Superior temporal gyrus (tissue), 1 donor: ENCODE data around the gene PIK3R1.

Experiments
- DNase-seq: peaks from one replicate; pipeline ENCODE4 v3.0.0-alpha.2; 2016; ENCODE audit errors: extremely low spot score

PIK3R1 gene

DNA sequence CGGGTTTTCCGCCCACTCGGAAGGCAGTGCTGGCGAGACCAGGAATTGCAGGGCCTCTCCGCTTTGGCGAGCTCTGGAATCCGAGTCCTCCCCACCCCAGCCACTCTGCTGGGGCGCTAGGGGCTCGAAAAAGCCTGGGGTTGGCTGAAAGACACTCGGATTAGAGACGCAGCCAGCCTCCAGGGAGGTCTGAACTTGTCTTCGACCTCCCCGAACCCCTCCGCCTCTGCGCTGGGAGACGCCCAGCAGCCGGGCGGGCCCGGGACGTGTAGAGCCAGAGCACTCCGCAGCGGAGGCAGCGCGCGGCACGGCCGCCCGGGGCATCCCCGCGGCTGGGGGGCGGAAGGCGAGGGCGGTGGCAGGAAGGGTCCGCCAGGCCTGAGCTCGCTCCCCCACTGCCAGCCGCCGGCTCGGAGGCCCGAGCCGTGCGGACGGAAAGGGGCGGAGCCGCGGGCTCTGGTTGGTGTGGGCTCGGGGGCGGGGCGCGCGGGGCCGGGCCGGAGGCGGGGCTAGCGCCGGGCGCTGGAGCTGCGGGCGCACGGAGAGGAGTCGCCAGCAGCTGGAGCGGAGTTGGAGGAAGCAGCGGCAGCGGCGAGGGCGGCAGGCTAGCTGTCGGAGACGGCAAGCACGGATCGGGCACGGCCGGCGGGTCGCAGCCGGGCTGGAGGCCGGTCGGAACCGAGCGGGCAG, at the start of gene PIK3R1:
Gene PIK3R1, plus strand, starts transcription at position 549 of the 690 bp plus-strand sequence. CDS start 10,920 bp downstream, outside the sequence.
- peak; percentile 94 for DNase-seq

- DNase-seq: no peak
Observed at GRCh38 chr5:68167195-68167651, 48.3 kb upstream of the PIK3R1 start.

- peak; percentile 40 for DNase-seq
Observed at GRCh38 chr5:68169903-68170302, 45.7 kb upstream of the PIK3R1 start.

DNA sequence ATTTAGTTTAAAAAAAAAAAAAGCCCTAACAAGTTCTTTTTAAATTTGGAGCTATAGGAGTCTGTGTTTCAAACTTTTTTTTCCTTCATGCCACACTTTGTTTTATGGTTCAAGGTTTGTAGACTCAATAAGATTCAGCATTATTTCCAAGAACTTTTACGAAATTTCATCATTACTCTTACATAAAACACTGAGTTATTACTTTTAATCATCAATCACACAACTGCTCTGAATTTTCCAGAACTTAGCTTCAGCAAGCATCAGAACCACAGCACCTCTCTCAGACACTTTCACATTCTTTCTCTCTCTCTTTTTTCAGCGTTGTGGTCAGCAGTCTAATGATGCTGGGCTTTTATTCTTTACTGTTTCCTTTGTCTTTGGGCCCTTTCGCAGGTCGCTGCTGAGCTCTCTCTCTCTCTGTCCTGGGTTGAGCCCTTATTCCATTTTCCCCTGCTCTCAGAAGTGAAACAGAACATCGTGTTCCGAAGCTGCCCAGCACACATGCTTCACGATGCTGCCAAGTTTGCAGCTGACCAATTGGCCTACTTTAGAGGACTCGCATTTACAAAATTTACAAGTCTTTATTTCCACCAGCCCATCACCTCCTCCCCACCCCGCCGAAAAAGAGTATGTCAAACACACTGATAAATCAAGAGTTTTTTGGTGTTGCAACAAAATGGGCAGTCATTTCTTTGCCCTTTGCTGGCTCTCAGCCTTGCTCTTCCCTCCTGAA, 44.6 kb upstream of the PIK3R1 start:
- DNase-seq: peak; percentile 89

- DNase-seq: no peak
Observed at GRCh38 chr5:68172314-68172713, 43.2 kb upstream of the PIK3R1 start.

GRCh38 chr5:68173007-68173406, 42.5 kb upstream of the PIK3R1 start:
- DNase-seq: no peak

GRCh38 chr5:68176253-68176652, 39.3 kb upstream of the PIK3R1 start:
- no peak for DNase-seq

GRCh38 chr5:68176802-68177479, 38.6 kb upstream of the PIK3R1 start:
- DNase-seq: no peak

DNA sequence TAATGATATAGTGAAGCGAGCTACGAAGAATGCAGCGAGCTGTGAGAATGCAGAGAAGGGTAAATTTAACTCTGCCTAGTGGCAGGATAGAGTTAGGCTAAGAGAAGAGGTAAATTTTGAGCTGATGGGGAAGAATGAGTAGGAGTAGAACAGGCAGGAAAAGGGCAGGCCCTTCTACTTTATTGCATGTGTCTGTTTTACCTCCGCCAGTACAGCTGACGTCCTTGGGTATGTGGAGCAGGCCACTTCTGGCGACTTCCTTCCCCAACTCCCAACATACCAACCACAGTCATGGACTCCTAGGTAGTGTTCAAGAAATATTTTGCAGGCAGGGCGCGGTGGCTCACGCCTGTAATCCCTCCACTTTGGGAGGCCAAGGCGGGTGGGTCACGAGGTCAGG, 37.9 kb upstream of the PIK3R1 start:
- no peak for DNase-seq

DNA sequence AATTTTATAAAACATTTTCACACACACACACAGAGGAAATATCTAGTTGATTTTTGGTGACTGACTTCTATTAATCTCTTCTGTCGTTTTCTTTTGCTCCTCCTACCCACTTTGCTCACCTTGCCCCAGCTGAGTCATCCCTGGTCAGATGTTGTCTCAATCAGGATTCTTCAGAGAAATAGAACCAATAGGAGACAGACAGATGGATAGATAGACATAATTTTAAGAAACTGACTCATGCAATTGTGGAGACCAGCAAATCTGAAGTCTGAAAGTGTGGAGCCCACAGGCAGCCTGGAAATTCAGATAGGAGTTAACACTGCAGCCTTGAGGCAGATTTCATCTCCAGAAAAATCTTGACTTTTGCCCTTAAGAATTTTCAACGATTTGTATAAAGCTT, 37.0 kb upstream of the PIK3R1 start:
- no peak for DNase-seq

GRCh38 chr5:68180121-68181038, 35.2 kb upstream of the PIK3R1 start:
- no peak for DNase-seq

GRCh38 chr5:68181039-68181599, 34.4 kb upstream of the PIK3R1 start:
- DNase-seq: no peak

DNA sequence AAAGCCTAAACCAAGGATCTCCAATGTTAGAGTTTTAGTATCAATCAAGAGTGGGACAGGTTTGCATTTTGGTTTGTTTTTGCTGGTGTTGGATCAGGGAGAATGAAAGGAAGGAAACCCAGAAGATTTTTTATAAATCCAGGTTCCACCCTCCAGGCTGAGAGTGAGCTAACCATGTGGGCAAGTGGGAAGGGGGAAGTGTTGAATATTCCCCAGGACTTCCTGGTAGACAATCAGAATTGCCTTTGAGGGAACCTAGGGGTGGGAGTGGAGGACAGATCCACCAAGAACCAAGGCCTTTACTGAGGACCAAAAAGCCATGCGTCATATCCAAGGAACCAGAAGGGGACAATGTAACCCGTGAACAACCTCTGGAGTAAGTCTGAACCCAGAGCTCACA, 33.5 kb upstream of the PIK3R1 start:
- DNase-seq: no peak

- DNase-seq: no peak
Observed at GRCh38 chr5:68182534-68182933, 33.0 kb upstream of the PIK3R1 start.

DNA sequence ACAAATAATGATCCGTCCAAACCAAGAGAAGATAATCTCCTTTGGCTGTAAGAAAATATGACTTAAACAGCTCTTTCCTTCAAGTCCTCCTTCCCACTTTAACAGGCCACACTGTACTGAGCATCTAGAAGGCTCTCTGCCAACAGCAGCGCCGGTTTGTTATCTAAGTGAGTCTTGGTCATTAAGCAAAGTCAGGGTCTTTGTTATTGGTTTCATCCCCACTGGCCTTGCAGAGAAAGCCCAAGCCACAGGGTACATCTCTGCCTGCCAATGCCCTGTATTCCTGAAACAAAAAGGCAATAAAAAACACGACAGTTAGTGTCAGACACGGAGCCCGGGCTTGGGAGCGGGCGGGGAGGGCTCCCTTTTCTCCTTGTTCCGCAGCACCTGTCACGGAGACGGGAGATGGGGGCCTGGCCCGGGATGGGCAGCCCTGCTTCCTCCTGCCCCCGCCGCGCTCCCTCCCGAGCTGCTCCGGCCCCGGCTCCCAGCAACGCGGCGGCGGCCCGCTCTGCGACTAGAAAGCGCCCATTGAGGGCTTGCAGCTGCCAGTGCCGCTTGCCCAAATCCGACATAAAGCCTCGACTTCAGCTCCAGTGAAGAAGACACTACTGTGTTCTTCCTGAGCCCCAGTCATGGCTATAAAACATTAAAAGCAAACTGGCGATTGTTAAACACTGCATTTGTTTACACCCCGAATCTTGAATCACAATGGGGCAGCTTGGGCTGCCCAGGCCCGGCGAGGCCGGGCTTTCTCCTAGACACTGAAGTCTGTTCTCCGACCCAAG, 28.1 kb upstream of the PIK3R1 start:
- DNase-seq: peak; percentile 94

DNA sequence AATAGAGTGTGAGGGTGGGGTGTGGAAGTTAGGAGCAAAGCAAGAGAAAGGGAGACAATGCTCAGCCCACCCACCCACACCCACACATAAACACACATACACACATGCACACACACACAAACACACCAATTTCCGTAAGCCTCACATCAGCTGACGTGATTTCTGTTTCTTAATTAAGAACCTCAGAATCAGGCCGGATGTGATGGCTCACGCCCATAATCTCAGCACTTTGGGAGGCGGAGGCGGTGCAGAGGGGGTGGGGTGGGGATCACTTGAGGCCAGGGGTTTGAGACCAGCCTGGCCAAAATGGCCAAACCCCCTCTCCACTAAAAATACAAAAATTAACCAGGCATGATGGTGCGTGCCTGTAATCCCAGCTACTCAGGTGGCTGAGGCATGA, 26.4 kb upstream of the PIK3R1 start:
- DNase-seq: no peak

DNA sequence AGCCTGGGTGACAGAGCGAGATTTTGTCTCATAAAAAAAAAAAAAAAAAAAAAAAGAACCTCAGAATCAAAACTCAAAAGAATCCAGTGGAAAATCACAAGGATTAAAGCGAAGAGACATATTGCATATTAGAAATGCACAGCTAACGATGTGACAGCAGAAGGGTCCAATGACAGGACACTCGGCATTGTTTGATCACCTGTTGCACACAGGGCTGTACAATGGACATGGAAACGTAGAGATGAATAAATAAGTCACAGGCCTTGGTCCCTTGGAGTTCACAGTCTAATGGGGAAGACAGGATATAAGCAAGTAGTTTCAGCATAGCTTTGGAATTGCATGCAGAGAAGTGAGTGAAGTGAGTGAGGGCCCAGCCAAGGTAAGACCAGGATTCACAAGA, 25.9 kb upstream of the PIK3R1 start:
- no peak for DNase-seq

GRCh38 chr5:68190619-68191018, 24.9 kb upstream of the PIK3R1 start:
- no peak for DNase-seq

DNA sequence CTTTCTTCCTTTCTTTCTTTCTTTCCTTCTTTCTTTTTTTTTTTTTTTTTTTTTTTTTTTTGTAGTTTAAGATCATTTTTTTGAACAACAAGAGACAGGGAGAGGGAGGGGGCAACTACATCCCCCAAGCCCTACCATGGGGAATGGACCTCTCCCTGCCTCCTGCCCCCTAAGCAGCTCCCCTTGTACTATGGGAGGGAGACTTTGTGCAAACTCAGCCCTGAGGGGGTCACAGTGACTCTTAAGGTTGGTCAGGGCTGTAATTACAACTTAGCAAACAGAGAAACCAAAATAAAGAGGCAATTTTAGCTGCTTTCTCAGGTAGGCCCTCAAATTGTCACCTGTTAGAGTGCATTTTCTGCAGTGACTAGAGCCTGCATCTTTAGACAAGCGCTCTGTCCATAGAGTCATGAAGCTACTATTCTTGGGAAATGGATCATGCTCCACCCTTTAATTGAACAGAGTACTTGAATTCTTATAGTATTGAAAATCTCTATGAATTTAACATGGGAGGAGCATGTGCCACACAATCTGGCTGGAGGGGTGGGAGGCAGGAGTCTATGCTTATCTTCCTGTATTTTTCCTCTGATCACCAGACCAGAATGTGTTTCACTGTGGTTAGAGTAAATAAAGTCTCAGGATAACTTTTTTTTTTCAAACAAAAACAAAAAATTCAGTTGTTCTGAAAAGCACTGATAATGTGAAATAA, 24.3 kb upstream of the PIK3R1 start:
- DNase-seq: no peak

GRCh38 chr5:68192679-68193060, 22.9 kb upstream of the PIK3R1 start:
- no peak for DNase-seq
